ENCODE data around the gene BRD1. TPM values are rescaled to one million over a fixed set of nuclear protein-coding genes. Genes with fewer than 3 reads are reported as not detected.

BRD1 gene
- total RNA-seq, 2 experiments from 2014 or later: 24.5 to 29.0 TPM

GRCh38 chr22:49829044-49829853, 1.6 kb upstream of the BRD1 start:
- POLR2A ChIA-PET: interaction anchor here (0.7 to 1.5 kb wide), 4 partner anchors 9 to 141 kb away, joined by 3 to 4 read pairs (median 3); no protein-coding TSS in a partner anchor
- Mint-ChIP-seq H3K4me3 (peak overlapping the region; percentile 69), H3K27me3 (no peaks in the 10 kb centered on the region), H3K36me3 (ENCODE audit: low read depth) (peaks cover 15% of the 10 kb centered on the region), H3K9me3 (peaks cover 2% of the 10 kb centered on the region), H3K27ac (peak overlapping the region; percentile 82), H3K4me1 (ENCODE audit: low read depth) (peaks cover 40% of the 10 kb centered on the region)
- no peak for TF ChIP-seq CTCF (IDR thresholded peaks at IDR 0.05)
- intact Hi-C loops (cut with micrococcal nuclease): no loop called here
- CTCF ChIA-PET: no interaction called here
- no peak for DNase-seq
- no peak for ATAC-seq

GRCh38 chr22:49828599-49828965, 909 bp upstream of the BRD1 start:
- ATAC-seq: no peak
- TF ChIP-seq CTCF (IDR thresholded peaks at IDR 0.05): no peak
- H3K4me1 Mint-ChIP-seq (ENCODE audit: low read depth): peaks cover 41% of the 10 kb centered on the region
- intact Hi-C loops (cut with micrococcal nuclease): no loop called here
- H3K27ac Mint-ChIP-seq: peak overlapping the region; percentile 82
- H3K27me3 Mint-ChIP-seq: no peaks in the 10 kb centered on the region
- H3K9me3 Mint-ChIP-seq: peaks cover 2% of the 10 kb centered on the region
- DNase-seq: no peak
- POLR2A ChIA-PET: interaction anchor here (1.1 to 1.5 kb wide), 2 partner anchors 10 to 142 kb away, joined by 3 to 4 read pairs; no protein-coding TSS in a partner anchor
- peaks cover 22% of the 10 kb centered on the region for H3K36me3 Mint-ChIP-seq (ENCODE audit: low read depth)
- H3K4me3 Mint-ChIP-seq: peak overlapping the region; percentile 69
- CTCF ChIA-PET: no interaction called here

GRCh38 chr22:49827271-49827852, 311 bp downstream of the BRD1 start:
- Mint-ChIP-seq H3K9me3 (peaks cover 2% of the 10 kb centered on the region), H3K36me3 (ENCODE audit: low read depth) (peaks cover 31% of the 10 kb centered on the region), H3K27me3 (no peaks in the 10 kb centered on the region), H3K4me3 (peak overlapping the region; percentile 54), H3K27ac (no peak overlapping the region), H3K4me1 (ENCODE audit: low read depth) (peaks cover 45% of the 10 kb centered on the region)
- TF ChIP-seq CTCF (IDR thresholded peaks at IDR 0.05): no peak
- ChIA-PET POLR2A (no interaction called here), CTCF (no interaction called here)
- intact Hi-C loops (cut with micrococcal nuclease): no loop called here
- ATAC-seq: peak; percentile 3
- no peak for DNase-seq

GRCh38 chr22:49826603-49827270, 936 bp downstream of the BRD1 start:
- Mint-ChIP-seq H3K4me1 (ENCODE audit: low read depth) (peaks cover 47% of the 10 kb centered on the region), H3K27me3 (no peaks in the 10 kb centered on the region), H3K9me3 (peaks cover 2% of the 10 kb centered on the region), H3K36me3 (ENCODE audit: low read depth) (peaks cover 34% of the 10 kb centered on the region), H3K4me3 (peak overlapping the region; percentile 90), H3K27ac (peak overlapping the region; percentile 95)
- POLR2A ChIA-PET: interaction anchor here (0.9 to 1.7 kb wide), 13 partner anchors 8 to 133 kb away, joined by 3 to 7 read pairs (median 4); no protein-coding TSS in a partner anchor
- CTCF ChIA-PET: no interaction called here
- no peak for TF ChIP-seq CTCF (IDR thresholded peaks at IDR 0.05)
- DNase-seq: peak; percentile 46
- ATAC-seq: peak; percentile 10
- intact Hi-C loops (cut with micrococcal nuclease): no loop called here

Data from activated CD8-positive, alpha-beta T cell treated with anti-CD3 and anti-CD28 coated beads for 36 hours (primary cell).